Left ventricle myocardium superior (tissue), 1 donor: Measurements from ENCODE around the gene YEATS4. TPM values are rescaled to one million over a fixed set of nuclear protein-coding genes. Genes with fewer than 3 reads are reported as not detected.
A peak's percentile ranks its signal among the peaks of the same experiment; 100 is the strongest.

ENCODE experiments used
- ATAC-seq: fragments of 200-7000 bp; cut with Tn5 transposase; one replicate; pipeline ENCODE4 v1.9.1; 2020; ENCODE audit warnings: mild to moderate bottlenecking, moderate library complexity
- DNase-seq: peaks from one replicate; pipeline ENCODE4 v3.0.0-alpha.2; 2020
- intact Hi-C: fragments of 100-400 bp; cut with micrococcal nuclease; formaldehyde crosslinking; loops from one replicate; pipeline ENCODE4 v1.11.0; 2022
- total RNA-seq: library from RNA; stranded (reverse); fragmentation: NEBNext Ultra II Directional; extraction: Animal tissue kit (Norgen Biotek cat#: 25700); gene quantifications from one replicate; pipeline ENCODE4 v1.2.1, GENCODE V29; 2021
- donor health status: DM: no; HTN: yes; CAD: no; lungs with severe emphysema.

The YEATS4 gene
- total RNA-seq, 1 donor from 2014 or later = 12.8 TPM

GRCh38 chr12:69338936-69339335, 20.6 kb upstream of the YEATS4 start:
- intact Hi-C loops = no loop called here
- ATAC-seq (no peak), DNase-seq (no peak)

- intact Hi-C loops = no loop called here
- ATAC-seq (no peak), DNase-seq (no peak)
These were observed 19.5 kb upstream of the YEATS4 start for GRCh38 chr12:69339999-69340398.

DNA sequence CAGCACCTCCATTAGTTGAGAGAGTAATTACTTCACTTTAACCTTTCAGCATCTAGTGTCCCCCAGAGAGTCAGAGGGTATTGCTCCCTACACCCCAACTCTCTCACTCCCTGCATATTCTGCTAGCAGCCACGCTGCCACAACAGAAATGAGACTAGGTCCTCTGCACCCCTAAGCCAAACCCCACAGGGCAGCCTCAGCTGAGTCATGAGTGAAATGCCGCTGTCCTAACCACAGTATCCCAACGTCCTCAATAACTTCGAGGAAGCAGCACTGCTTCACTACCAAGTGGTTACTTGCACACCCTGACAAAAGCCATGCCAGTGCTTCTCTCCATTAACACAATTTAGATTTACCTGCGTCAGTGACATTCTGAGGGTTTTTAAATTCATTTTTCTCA, 18.2 kb upstream of the YEATS4 start:
- DNase-seq (no peak), ATAC-seq (peak; percentile 48)
- intact Hi-C loops = no loop called here

GRCh38 chr12:69342421-69342820, 17.1 kb upstream of the YEATS4 start:
- intact Hi-C loops = no loop called here
- DNase-seq (no peak), ATAC-seq (no peak)

DNA sequence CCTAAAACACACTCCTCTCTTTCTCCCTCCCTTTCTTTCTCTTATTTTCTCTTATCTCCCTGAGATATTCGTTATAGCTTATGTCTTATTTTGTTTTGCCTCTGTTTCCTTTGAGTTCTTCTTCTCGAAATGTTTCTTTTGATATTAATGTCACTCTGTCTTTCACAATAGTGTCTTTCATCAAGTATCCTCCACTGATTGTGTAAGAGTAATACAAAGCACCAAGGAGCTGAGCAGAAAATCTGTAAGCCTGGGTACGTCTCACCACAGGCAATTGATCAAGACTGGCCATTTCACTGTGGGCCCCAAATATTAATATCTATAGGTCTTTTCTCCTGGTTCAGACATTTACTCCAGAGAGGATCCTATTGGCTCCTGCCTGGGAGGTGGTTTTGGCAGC, 16.2 kb upstream of the YEATS4 start:
- no peak for DNase-seq
- no peak for ATAC-seq
- intact Hi-C loops = no loop called here

- intact Hi-C loops = no loop called here
- ATAC-seq (no peak), DNase-seq (no peak)
These were observed 15.5 kb upstream of the YEATS4 start for GRCh38 chr12:69343885-69344612.

GRCh38 chr12:69345077-69345476, 14.5 kb upstream of the YEATS4 start:
- intact Hi-C loops = no loop called here
- ATAC-seq = no peak
- no peak for DNase-seq

DNA sequence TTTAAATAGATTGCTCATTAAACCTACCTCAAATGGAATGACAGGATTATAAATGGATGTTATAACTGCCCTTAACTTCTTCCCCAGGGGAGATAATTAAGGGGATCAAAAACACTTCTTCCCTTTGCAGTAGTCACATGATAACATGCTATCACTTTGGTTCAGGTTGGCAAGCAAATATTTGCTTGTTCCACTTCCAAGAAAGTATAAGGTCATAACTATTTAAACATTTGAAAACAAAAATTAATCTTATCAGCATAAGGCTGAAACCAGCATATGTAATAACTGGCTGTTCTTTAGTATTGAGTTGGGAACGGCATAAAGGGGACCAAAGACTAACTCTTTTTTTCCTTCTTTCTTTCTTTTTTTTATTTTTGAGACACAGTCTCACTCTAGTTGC, 13.8 kb upstream of the YEATS4 start:
- ATAC-seq = no peak
- no peak for DNase-seq
- intact Hi-C loops = no loop called here

GRCh38 chr12:69348162-69348938, 11.2 kb upstream of the YEATS4 start, which contains the start of gene LYZ:
Gene LYZ, plus strand, starts transcription at chr12:69348381. Its CDS starts 28 bp downstream, at chr12:69348409.
- intact Hi-C loops = no loop called here
- DNase-seq (no peak), ATAC-seq (peak; percentile 79)

GRCh38 chr12:69350002-69350626, 9.4 kb upstream of the YEATS4 start:
- ATAC-seq = no peak
- DNase-seq = no peak
- intact Hi-C loops = no loop called here

DNA sequence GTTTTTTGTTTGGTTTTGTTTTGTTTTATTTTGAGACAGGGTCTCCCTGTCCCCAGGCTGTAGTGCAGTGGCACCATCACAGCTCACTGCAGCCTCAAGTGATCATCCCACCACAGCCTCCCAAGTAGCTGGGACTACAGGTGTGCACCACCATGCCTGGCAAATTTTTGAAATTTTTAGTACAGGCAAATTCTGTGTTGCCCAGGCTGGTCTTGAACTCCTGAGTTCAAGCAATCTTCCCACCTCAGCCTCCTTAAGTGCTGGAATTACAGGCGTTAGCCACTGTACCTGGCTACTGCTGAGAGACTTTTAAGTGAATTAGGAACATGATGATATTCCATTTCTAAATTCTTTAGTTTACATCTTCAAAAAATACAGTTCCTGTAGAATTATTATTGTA, 8.8 kb upstream of the YEATS4 start:
- no peak for ATAC-seq
- no peak for DNase-seq
- intact Hi-C loops = no loop called here

DNA sequence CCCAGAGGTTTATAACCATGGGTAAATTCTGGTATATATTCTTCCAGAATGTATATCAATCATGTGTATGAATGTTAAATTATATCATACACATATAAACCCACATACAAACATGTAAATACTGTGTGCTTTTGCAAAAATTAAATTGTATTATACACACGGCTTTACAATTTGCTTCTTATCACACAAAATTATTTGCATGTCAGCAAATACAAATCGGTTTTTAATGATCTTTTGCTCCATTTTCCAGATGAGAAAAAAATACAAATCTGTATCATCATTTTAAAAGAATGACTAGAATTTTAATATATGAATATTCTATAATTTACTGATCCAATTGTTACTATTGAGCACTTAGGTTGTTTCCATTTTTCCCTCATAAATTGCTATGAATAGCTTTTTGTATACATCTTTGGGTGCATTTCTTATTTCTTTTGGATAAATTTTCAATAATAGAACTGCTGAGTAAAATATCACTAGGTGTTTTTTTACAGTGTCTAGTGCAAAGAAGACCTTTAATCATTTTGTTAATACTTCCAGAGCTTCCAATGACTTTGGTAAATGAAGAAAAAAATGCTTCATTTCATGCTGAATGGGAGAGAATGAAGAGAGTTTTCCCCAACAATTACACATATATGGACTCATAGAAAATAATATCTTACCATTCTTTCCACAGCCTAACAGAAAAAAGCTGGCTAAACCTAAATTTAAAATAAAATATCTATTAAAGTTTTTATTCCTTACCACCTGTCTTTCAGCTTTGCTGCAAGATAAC, 7.9 kb upstream of the YEATS4 start:
- intact Hi-C loops = no loop called here
- no peak for DNase-seq

GRCh38 chr12:69352904-69353303, 6.6 kb upstream of the YEATS4 start:
- no peak for DNase-seq
- no peak for ATAC-seq
- intact Hi-C loops = no loop called here

More for the DNA sequence above, 7.9 kb upstream of the YEATS4 start:
- no peak for ATAC-seq

DNA sequence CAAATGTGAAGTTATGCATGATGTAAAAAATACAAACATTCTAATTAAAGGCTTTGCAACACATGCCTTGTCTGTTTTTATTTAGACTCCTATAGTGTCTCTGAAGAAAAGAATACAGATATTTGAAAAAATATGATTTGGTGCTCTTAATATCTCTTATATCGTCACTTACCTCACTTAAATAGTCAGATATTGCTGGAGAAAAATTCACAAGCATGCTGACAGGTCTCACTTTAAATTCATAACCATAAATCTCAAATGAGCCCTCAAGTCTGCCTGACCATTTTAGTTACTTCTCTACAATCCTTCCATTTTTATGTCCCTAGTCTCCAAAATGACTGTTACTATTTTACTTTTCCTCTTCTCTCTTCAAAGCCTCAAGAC, 5.4 kb upstream of the YEATS4 start:
- ATAC-seq = no peak
- intact Hi-C loops = no loop called here

GRCh38 chr12:69354556-69355187, 4.9 kb upstream of the YEATS4 start:
- no peak for DNase-seq
- no peak for ATAC-seq
- intact Hi-C loops = loop anchor here (5.0 kb wide), 1 partner anchor 218 kb away; no protein-coding TSS in a partner anchor

More for the DNA sequence above, 5.4 kb upstream of the YEATS4 start:
- no peak for DNase-seq

DNA sequence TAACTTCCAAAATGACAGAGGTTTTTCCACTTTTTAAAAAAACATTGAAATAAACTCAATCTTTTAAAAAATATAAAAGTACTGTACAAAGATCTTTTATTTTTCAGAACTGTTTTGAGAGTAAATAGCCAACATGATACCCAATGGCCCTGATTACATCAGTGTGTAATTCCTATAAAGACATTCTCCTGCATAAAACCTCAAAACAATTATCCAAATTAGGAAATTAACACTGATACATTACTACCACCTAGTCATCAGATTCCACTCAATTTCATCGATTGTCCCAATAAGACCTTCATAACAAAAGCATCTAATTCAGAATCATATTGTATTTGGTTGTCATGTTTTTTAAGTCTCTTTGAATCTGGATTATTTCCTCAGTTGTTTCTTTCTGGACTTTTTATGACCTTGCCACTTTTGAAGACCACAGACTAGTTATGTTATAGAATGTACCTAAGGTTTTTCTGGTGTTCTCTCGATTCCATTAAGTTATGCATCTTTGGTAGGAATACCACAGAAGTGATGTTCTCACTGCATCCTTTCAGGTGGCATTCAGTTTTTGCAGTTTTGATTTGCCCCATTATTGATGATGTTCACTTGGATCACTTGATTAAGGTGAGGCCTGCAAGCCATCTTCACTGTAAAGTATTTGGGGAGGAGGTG, 4.0 kb upstream of the YEATS4 start:
- intact Hi-C loops = loop anchor here (5.0 kb wide), 1 partner anchor 217 kb away; no protein-coding TSS in a partner anchor
- no peak for ATAC-seq
- DNase-seq = no peak

- no peak for DNase-seq
- ATAC-seq = no peak
- intact Hi-C loops = no loop called here
These were observed 767 bp downstream of the YEATS4 start for GRCh38 chr12:69360348-69360672.

DNA sequence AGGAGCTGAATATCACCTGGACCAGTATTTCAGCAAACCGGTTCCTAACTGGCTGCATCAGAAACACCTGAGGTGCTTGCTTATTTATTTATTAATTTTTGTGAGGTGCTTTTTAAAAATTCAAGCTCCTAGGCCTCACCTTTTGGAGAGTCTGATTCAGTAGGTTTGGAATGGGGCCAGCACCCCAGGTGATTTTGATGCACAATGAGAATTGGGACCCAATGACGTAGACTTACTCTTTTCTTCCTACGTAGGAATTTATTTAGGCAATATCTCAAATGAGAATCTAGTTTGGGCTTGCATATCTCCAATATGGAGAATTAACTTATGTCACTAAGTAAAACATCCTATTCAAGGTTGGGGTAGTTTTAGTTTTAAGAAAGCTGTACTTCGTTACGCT, 7.3 kb downstream of the YEATS4 start:
- no peak for ATAC-seq
- intact Hi-C loops = no loop called here
- DNase-seq = no peak

- DNase-seq = no peak
- no peak for ATAC-seq
- intact Hi-C loops = no loop called here
These were observed 8.6 kb downstream of the YEATS4 start for GRCh38 chr12:69368171-69368570.
